ENCODE results near the gene MIPEP.

- TF ChIP-seq EZH2phosphoT487 (IDR thresholded peaks at IDR 0.05; ENCODE audit: borderline replicate concordance, low read length) = no peak
- TF ChIP-seq, protein P1, sequence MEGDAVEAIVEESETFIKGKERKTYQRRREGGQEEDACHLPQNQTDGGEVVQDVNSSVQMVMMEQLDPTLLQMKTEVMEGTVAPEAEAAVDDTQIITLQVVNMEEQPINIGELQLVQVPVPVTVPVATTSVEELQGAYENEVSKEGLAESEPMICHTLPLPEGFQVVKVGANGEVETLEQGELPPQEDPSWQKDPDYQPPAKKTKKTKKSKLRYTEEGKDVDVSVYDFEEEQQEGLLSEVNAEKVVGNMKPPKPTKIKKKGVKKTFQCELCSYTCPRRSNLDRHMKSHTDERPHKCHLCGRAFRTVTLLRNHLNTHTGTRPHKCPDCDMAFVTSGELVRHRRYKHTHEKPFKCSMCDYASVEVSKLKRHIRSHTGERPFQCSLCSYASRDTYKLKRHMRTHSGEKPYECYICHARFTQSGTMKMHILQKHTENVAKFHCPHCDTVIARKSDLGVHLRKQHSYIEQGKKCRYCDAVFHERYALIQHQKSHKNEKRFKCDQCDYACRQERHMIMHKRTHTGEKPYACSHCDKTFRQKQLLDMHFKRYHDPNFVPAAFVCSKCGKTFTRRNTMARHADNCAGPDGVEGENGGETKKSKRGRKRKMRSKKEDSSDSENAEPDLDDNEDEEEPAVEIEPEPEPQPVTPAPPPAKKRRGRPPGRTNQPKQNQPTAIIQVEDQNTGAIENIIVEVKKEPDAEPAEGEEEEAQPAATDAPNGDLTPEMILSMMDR (IDR thresholded peaks at IDR 0.05; ENCODE audit: low read depth, low read length, poor library complexity, severe bottlenecking) = no peak
Observed at GRCh38 chr13:23804166-23804565, 85.0 kb downstream of the MIPEP start.
